GM19035 (cell line): ENCODE data around the gene TARBP1.

Experiments used
- ATAC-seq: cut with Tn5 transposase; IDR thresholded peaks from one replicate; pipeline ENCODE4 v1.9.1; 2021; ENCODE audit not compliant: unreplicated experiment

TARBP1 gene

GRCh38 chr1:234486858-234487840, 8.2 kb upstream of the TARBP1 start:
- no peak for ATAC-seq

DNA sequence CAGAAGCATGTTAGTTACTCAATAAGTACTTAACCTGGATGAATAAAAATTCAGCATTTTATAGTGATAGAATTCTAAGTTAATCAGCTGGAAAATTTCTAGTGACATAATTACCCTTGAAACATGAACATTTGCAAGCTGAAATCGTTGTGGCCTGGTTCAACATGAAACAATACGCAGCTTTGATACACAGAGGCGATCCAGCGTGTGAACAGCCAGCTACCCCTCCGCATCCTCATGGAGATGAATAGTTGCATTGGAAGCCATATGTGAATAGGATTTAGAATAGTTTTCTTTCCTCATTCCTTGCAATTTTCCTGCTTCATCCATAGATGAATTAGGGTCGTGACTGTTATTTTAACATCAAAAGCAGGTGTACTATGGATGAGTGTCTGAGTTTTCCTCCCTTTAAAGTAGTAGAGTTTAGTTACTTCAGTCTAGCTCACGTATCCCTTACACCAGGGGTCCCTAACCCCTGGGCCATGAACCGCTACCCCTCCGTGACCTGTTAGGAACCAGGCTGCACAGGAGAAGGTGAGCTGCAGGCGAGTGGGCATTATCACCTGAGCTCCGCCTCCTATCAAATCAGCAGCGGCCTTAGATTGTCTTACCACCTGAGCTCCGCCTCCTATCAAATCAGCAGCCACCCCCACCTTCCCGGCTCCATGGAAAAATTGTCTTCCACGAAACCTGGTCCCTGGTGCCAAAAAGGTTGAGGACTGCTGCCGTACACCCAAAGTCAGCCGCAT, 6.2 kb upstream of the TARBP1 start:
- ATAC-seq = no peak

GRCh38 chr1:234484218-234484617, 5.2 kb upstream of the TARBP1 start:
- no peak for ATAC-seq

- no peak for ATAC-seq
Measured at GRCh38 chr1:234481771-234482170, 2.8 kb upstream of the TARBP1 start.

DNA sequence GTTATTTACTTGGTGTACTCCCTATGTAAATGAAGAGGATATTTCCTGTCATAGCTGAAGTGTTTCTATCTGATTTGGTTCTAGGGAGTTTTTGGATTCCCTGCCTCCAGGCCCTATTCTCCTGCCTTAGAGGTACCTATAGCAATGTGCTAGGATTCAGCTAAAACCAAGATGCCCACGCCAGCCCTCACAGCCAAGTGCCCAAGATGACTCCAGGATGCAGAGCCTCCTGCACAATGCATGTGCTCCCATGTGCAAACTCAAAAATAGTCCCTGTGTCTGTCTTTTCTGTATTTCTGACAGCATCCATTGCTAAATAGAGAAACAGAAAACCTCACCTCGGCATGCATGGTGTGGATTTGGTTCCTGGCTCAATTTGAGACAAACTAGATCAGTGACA, 887 bp upstream of the TARBP1 start:
- ATAC-seq = no peak

GRCh38 chr1:234479310-234479559, 256 bp upstream of the TARBP1 start:
- ATAC-seq = no peak

DNA sequence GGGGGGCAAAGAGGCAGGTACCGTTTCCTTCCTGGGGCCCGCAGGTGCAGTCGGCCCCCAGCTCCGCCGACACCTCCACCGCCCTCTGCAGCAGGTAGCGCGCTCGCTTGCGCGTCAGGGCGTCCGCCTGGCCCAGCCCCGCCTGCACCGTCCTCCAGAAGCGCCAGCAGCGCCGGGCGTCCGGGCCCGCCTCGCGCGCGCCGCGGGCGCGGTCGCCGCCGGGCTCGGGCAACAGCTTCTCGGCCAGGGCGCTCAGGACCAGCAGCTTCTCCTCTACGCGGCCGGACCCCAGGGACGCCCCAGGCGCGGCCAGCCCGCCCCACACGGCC, 863 bp downstream of the TARBP1 start:
- ATAC-seq = peak; percentile 69

- ATAC-seq = no peak
Measured at GRCh38 chr1:234477386-234478151, 1.4 kb downstream of the TARBP1 start.

- no peak for ATAC-seq
Measured at GRCh38 chr1:234476172-234476571, 2.8 kb downstream of the TARBP1 start.

GRCh38 chr1:234475167-234475793, 3.7 kb downstream of the TARBP1 start:
- ATAC-seq = no peak

GRCh38 chr1:234474375-234474774, 4.6 kb downstream of the TARBP1 start:
- no peak for ATAC-seq

DNA sequence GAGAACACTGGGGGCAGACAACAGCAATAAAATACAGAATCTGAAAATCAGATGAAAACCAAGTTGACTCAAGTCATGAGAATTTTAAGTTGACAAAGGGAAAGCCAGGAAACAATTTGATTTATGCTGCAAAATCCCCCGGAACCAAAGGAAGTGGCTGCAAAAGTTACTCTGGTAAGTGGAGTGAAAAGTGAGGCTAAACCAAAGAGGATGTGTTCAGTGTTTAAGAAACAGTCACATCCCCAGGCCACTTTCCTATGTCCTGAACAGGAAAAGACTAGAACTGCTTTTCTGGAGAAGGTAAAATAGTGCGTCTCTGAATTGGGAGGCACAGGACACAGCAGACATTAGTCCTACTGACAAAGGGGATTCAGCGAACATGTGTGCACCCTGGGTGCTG, 5.9 kb downstream of the TARBP1 start:
- no peak for ATAC-seq

DNA sequence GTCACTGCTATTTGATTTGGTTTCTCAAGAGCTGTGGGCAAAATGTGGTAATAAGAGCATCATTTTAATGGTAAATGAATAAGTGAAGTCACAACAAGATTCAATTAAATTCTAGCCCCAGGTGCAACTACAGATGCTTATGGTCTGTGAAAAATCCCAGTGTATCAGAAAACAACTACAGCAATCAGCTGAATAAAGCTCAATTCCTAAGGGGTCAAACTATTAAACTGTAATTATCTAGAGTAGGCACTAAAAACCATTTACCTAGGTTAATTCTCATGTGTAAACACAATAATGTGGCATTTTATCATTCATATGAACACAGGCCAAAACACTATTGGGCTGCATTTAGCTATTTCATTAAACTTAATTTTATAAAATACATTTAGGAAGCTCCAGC, 9.6 kb downstream of the TARBP1 start:
- ATAC-seq = no peak

DNA sequence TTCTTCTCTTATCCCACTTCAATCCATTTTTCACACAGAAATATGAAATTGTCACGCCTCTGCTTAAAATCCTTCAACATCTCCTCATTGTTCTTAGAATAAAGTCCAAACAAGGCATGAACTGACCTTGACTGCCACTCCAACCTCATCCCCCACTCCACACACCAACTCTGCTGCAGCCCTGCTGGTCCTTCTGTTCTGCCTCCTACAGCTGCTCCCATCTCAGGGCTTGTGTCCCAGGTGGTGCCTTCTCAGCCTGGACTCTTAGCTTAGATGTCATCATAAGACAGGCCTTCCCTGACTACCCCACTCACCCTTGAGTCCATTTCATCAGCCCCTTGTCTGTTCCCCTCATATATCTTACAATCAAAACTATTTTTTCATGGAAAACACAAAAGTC, 10.4 kb downstream of the TARBP1 start:
- no peak for ATAC-seq

GRCh38 chr1:234467821-234468220, 11.2 kb downstream of the TARBP1 start:
- ATAC-seq = no peak

DNA sequence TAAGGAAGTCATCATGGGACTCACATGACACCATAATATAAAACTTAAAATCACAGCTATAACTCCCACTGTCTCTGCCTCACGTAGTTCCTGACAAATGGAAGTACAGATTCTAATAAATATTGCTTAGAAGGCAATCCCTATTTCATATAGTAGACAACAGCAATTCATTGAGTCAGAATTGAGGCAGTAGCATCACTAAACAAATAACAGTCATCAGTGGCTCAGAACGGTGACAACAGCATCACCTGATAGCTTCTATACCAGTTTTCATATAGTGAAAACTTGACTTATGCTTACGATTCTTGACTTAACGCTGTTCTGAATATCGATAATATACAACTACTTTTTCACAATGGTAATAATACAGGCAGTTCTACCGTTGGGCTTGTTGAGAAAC, 12.0 kb downstream of the TARBP1 start:
- no peak for ATAC-seq

- no peak for ATAC-seq
Measured at GRCh38 chr1:234463749-234464148, 15.2 kb downstream of the TARBP1 start.

DNA sequence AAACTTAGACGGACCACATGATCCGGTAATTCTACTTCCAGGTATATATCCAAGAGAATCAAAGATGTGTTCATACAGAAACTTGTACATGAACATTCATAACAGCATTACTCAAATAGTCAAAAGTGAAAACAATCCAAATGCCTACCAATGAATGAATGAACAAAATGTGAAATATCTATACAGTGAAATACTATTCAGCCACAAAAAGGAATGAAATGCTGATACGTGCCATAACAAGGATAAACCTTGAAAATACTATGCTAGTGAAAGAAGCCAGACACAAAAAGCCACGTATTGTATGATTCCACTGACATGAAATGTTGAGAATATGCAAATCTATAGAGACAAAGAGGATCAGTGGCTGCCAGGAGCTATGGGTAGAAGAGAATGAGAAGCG, 18.3 kb downstream of the TARBP1 start:
- no peak for ATAC-seq

DNA sequence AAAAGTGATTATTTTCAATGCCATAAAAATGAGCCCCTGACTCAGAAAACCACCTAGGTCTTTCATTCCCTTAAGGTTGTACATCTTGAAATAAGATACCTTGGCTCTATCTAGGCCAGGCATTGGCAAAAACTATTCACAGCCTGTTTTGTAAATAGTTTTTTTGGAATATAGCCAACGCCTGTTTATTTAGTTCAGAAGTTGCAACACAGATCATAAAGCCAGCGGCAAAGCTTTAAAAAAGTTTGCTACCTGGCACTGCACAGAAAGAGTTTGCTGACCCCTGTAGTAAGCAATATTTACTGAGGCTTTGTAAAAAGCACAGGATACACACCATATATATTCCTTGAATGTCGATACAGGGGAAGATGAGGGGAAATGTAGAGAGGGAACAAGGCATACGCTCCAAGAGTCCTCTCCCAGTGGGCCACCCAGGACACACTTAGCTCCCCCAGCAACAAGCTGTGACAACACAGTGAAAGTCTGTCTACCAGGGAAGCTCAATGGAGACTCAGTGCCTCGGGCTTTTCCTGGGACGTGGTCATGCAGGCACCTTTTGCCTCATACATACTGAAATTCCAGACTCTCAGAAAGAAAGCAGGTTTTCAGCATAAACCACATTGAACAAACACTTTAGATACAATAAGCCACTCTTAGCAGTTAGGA, 20.5 kb downstream of the TARBP1 start:
- ATAC-seq = no peak

DNA sequence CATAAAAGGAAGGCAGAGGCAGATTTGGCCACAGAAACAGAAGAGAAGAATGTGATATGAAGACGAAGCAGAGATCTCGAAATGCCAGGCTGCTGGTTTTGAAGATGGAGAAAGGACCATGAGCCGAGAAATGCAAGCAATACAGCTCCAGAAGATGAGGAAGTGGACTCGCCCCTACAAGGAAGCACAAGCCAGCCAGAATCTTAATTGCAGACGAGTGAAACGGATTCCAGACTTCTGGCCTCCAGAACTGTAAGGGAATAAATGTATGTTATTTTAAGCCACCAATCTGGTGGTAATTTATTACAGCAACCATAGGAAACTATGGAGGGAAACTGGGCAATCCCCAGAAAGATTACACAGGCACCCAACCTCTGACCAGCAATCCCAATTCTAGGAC, 24.1 kb downstream of the TARBP1 start:
- ATAC-seq = no peak
